Vagina (tissue), 2 donors: ENCODE data around the gene APOA4.

ENCODE experiments used
- CTCF ChIP-seq, 3 experiments: fragments of 450-650 bp in 2 of 3; fragments of 200-600 bp in 1 of 3; sonication (generic) in 1 of 3; IDR thresholded peaks; one replicate each; pipeline ENCODE4 v1.5.1; 2017 to 2019; ENCODE audit warnings: antibody characterized with exemption in 3 of 3, mild to moderate bottlenecking in 2 of 3, moderate library complexity in 2 of 3
- POLR2A ChIP-seq, 2 donors: fragments of 450-650 bp; IDR thresholded peaks; one replicate each; pipeline ENCODE4 v1.6.1; 2017; ENCODE audit warnings: antibody characterized with exemption in 2 of 2, mild to moderate bottlenecking in 2 of 2, moderate library complexity in 2 of 2

GRCh38 chr11:116825434-116825833 lies 2.3 kb upstream of the APOA4 start:
- TF ChIP-seq POLR2A (IDR thresholded peaks at IDR 0.05): no peak
- no peak for TF ChIP-seq CTCF (IDR thresholded peaks at IDR 0.05)
